Liver (tissue), 9 donors: ENCODE results near the gene SLC45A1. TPM values are rescaled to one million over a fixed set of nuclear protein-coding genes. Genes with fewer than 3 reads are reported as not detected.

Experiments used
- DNase-seq: peaks from one replicate; pipeline ENCODE4 v3.0.0-alpha.2; 2017; ENCODE audit warnings: low spot score
- H3K27ac ChIP-seq, 2 donors: one replicate each; pipeline ENCODE4 v1.7.0; 2013; ENCODE audit warnings: inconsistent platforms in 2 of 2, low read length in 2 of 2, control low read depth in 1 of 2, low read depth in 1 of 2, mild to moderate bottlenecking in 1 of 2
- H3K27me3 ChIP-seq, 4 donors: one replicate each; pipeline versions ENCODE4 v1.6.1 to v1.7.0; 2013; ENCODE audit warnings: low read length in 3 of 4, inconsistent platforms in 1 of 4, mild to moderate bottlenecking in 1 of 4, moderate library complexity in 1 of 4; ENCODE audit not compliant: control insufficient read depth in 4 of 4, insufficient read depth in 4 of 4
- H3K36me3 ChIP-seq, 4 donors: one replicate each; pipeline versions ENCODE4 v1.6.1 to v1.7.0; 2013; ENCODE audit warnings: low read length in 3 of 4, mild to moderate bottlenecking in 3 of 4, low read depth in 1 of 4, moderate library complexity in 1 of 4; ENCODE audit not compliant: control insufficient read depth in 4 of 4, insufficient read depth in 3 of 4
- H3K4me1 ChIP-seq, 4 donors: one replicate each; pipeline versions ENCODE4 v1.6.1 to v1.7.0; 2013; ENCODE audit warnings: low read length in 3 of 4, mild to moderate bottlenecking in 3 of 4, moderate library complexity in 1 of 4; ENCODE audit not compliant: control insufficient read depth in 4 of 4, insufficient read depth in 4 of 4
- H3K4me3 ChIP-seq, 3 donors: one replicate each; pipeline versions ENCODE4 v1.6.1 to v1.7.0; 2013; ENCODE audit warnings: low read length in 3 of 3, control low read depth in 1 of 3, low read depth in 1 of 3, mild to moderate bottlenecking in 1 of 3
- H3K9ac ChIP-seq, 2 donors: one replicate each; pipeline ENCODE4 v1.7.0; 2013; ENCODE audit warnings: low read length in 2 of 2, mild to moderate bottlenecking in 2 of 2, moderate library complexity in 2 of 2, control low read depth in 1 of 2, low read depth in 1 of 2
- H3K9me3 ChIP-seq, 4 donors: one replicate each; pipeline versions ENCODE4 v1.6.1 to v1.7.0; 2013; ENCODE audit warnings: low read length in 3 of 4; ENCODE audit not compliant: control insufficient read depth in 4 of 4
- EGR1 ChIP-seq, 2 donors: IDR thresholded peaks; 2 replicates each; pipeline ENCODE4 v1.6.1; 2016 to 2018; ENCODE audit warnings: antibody characterized with exemption in 2 of 2, low read depth in 2 of 2
- FOXA1 ChIP-seq: IDR thresholded peaks from 2 replicates; pipeline ENCODE4 v1.6.1; 2016; ENCODE audit warnings: antibody characterized with exemption
- FOXA2 ChIP-seq: IDR thresholded peaks from 2 replicates; pipeline ENCODE4 v1.6.1; 2016; ENCODE audit warnings: antibody characterized with exemption
- GABPA ChIP-seq, 2 donors: IDR thresholded peaks in 1 of 2; conservative IDR thresholded peaks in 1 of 2; 2 replicates each; pipeline ENCODE4 v1.6.1; 2016; ENCODE audit warnings: antibody characterized with exemption in 2 of 2, mild to moderate bottlenecking in 1 of 2, moderate library complexity in 1 of 2
- HNF4A ChIP-seq, 2 donors: conservative IDR thresholded peaks; 2 replicates each; pipeline ENCODE4 v1.6.1; 2016; ENCODE audit warnings: antibody characterized with exemption in 2 of 2, mild to moderate bottlenecking in 2 of 2
- HNF4G ChIP-seq: IDR thresholded peaks from 2 replicates; pipeline ENCODE4 v1.6.1; 2016; ENCODE audit warnings: antibody characterized with exemption
- NR2F2 ChIP-seq: IDR thresholded peaks from 2 replicates; pipeline ENCODE4 v1.6.1; 2016; ENCODE audit warnings: antibody characterized with exemption
- RAD21 ChIP-seq, 2 donors: IDR thresholded peaks; 2 replicates each; pipeline ENCODE4 v1.6.1; 2016; ENCODE audit warnings: antibody characterized with exemption in 2 of 2, mild to moderate bottlenecking in 2 of 2
- SP1 ChIP-seq: IDR thresholded peaks from 2 replicates; pipeline ENCODE4 v1.6.1; 2018; ENCODE audit warnings: antibody characterized with exemption, mild to moderate bottlenecking
- TAF1 ChIP-seq: conservative IDR thresholded peaks from 2 replicates; pipeline ENCODE4 v1.6.1; 2016; ENCODE audit warnings: antibody characterized with exemption, mild to moderate bottlenecking
- YY1 ChIP-seq: IDR thresholded peaks from 2 replicates; pipeline ENCODE4 v1.6.1; 2016; ENCODE audit warnings: antibody characterized with exemption, mild to moderate bottlenecking
- WGBS: extraction: QIAGEN DNeasy Blood & Tissue Kit; methylation state at CpG from one replicate; pipeline ENCODE4 v1.1.7; 2013; 5-methylcytosine and 5-hydroxymethylcytosine counted together
- polyA plus RNA-seq, 2 donors: library from polyadenylated mRNA; stranded (reverse) in 1 of 2; unstranded in 1 of 2; fragments of 200-250 nt in 1 of 2; fragments of >200 nt in 1 of 2; fragmentation: Nextera tagmentation in 1 of 2; extraction: Ambion mirVana in 1 of 2; gene quantifications; one replicate each; pipeline versions ENCODE4 v1.2.1 to v1.2.3, GENCODE V29; 2013 to 2015
- total RNA-seq, 2 donors: library from RNA; depleted of rRNA; stranded (reverse); fragments of >200 nt; gene quantifications; one replicate each; pipeline ENCODE4 v1.2.3, GENCODE V29; 2014
- TF ChIP-seq, protein P1 (sequence below): IDR thresholded peaks from 2 replicates; pipeline ENCODE4 v1.6.1; 2016; ENCODE audit warnings: antibody characterized with exemption
- TF ChIP-seq, protein P2 (sequence below): fragments of 150-350 bp; IDR thresholded peaks from 2 replicates; pipeline ENCODE4 v1.5.1; 2017; ENCODE audit warnings: improper control_type of control experiment, low read depth, low read length; ENCODE audit not compliant: missing input control
- TF ChIP-seq, protein P3 (sequence below): IDR thresholded peaks from 2 replicates; pipeline ENCODE4 v1.6.1; 2016; ENCODE audit warnings: antibody characterized with exemption
- TF ChIP-seq, protein P4 (sequence below): IDR thresholded peaks from 2 replicates; pipeline ENCODE4 v1.6.1; 2016; ENCODE audit warnings: antibody characterized with exemption, mild to moderate bottlenecking
- TF ChIP-seq, protein P5 (sequence below): IDR thresholded peaks from 2 replicates; pipeline ENCODE4 v1.6.1; 2016; ENCODE audit warnings: antibody characterized with exemption
- donor health status: healthy.
- donor health status: healthy.
- donor health status: healthy.
- donor health status: healthy.
- donor health status: healthy.

SLC45A1 gene
- total and polyA plus RNA-seq, 4 donors: 0.08 to 0.29 (median 0.14) TPM; not detected in 1

DNA sequence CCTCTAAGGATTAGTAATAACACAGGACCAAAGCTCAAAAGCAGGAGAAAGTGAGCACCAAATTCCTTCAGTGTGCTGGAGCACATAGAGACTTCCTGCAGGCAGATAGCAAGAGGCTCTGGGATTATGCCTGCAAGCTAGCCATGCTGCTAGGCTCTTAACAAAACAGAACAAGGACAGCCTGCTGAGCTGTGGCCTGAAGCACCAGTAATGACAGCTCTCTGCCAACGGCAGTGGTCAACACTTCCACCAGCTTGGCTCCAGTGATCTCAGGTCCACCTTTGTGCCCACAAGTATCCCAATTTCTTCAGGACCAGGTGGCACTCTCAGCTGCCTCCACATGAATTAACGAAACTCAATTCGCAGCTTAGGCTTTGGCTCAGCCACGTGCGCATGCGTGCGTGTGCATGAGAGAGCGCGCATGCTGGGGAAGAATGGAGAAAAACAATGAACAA is 64.2 kb downstream of the SLC45A1 start:
- Histone ChIP-seq H3K4me1 (peaks cover 8 to 54% (median 40%) of the 10 kb centered on the region in 4 donors), H3K27me3 (no peaks in the 10 kb centered on the region), H3K27ac (peak overlapping the region; percentile 46 to 83), H3K36me3 (peaks cover 0 to 3% (median under 1%) of the 10 kb centered on the region in 4 donors), H3K9me3 (no peaks in the 10 kb centered on the region), H3K9ac (no peak overlapping the region), H3K4me3 (no peak overlapping the region)
- TF ChIP-seq SP1 (no peak), TAF1 (no peak), HNF4G (no peak), EGR1 (IDR thresholded peaks at IDR 0.05; ENCODE audit: low read depth in 2 of 2) (no peak), GABPA (IDR thresholded peaks at IDR 0.05 in 1 of 2, conservative IDR thresholded peaks at IDR 0.05 in 1 of 2) (no peak), RAD21 (IDR thresholded peaks at IDR 0.05) (no peak), HNF4A (conservative IDR thresholded peaks at IDR 0.05) (no peak), FOXA1 (no peak), YY1 (no peak)
- TF ChIP-seq, protein P1, sequence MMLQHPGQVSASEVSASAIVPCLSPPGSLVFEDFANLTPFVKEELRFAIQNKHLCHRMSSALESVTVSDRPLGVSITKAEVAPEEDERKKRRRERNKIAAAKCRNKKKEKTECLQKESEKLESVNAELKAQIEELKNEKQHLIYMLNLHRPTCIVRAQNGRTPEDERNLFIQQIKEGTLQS: no peak
- TF ChIP-seq, protein P2, sequence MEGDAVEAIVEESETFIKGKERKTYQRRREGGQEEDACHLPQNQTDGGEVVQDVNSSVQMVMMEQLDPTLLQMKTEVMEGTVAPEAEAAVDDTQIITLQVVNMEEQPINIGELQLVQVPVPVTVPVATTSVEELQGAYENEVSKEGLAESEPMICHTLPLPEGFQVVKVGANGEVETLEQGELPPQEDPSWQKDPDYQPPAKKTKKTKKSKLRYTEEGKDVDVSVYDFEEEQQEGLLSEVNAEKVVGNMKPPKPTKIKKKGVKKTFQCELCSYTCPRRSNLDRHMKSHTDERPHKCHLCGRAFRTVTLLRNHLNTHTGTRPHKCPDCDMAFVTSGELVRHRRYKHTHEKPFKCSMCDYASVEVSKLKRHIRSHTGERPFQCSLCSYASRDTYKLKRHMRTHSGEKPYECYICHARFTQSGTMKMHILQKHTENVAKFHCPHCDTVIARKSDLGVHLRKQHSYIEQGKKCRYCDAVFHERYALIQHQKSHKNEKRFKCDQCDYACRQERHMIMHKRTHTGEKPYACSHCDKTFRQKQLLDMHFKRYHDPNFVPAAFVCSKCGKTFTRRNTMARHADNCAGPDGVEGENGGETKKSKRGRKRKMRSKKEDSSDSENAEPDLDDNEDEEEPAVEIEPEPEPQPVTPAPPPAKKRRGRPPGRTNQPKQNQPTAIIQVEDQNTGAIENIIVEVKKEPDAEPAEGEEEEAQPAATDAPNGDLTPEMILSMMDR: no peak
- TF ChIP-seq, protein P3, sequence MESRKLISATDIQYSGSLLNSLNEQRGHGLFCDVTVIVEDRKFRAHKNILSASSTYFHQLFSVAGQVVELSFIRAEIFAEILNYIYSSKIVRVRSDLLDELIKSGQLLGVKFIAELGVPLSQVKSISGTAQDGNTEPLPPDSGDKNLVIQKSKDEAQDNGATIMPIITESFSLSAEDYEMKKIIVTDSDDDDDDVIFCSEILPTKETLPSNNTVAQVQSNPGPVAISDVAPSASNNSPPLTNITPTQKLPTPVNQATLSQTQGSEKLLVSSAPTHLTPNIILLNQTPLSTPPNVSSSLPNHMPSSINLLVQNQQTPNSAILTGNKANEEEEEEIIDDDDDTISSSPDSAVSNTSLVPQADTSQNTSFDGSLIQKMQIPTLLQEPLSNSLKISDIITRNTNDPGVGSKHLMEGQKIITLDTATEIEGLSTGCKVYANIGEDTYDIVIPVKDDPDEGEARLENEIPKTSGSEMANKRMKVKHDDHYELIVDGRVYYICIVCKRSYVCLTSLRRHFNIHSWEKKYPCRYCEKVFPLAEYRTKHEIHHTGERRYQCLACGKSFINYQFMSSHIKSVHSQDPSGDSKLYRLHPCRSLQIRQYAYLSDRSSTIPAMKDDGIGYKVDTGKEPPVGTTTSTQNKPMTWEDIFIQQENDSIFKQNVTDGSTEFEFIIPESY: no peak
- TF ChIP-seq, protein P4, sequence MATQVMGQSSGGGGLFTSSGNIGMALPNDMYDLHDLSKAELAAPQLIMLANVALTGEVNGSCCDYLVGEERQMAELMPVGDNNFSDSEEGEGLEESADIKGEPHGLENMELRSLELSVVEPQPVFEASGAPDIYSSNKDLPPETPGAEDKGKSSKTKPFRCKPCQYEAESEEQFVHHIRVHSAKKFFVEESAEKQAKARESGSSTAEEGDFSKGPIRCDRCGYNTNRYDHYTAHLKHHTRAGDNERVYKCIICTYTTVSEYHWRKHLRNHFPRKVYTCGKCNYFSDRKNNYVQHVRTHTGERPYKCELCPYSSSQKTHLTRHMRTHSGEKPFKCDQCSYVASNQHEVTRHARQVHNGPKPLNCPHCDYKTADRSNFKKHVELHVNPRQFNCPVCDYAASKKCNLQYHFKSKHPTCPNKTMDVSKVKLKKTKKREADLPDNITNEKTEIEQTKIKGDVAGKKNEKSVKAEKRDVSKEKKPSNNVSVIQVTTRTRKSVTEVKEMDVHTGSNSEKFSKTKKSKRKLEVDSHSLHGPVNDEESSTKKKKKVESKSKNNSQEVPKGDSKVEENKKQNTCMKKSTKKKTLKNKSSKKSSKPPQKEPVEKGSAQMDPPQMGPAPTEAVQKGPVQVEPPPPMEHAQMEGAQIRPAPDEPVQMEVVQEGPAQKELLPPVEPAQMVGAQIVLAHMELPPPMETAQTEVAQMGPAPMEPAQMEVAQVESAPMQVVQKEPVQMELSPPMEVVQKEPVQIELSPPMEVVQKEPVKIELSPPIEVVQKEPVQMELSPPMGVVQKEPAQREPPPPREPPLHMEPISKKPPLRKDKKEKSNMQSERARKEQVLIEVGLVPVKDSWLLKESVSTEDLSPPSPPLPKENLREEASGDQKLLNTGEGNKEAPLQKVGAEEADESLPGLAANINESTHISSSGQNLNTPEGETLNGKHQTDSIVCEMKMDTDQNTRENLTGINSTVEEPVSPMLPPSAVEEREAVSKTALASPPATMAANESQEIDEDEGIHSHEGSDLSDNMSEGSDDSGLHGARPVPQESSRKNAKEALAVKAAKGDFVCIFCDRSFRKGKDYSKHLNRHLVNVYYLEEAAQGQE: no peak
- no peak for DNase-seq
- 90% methylated on average over 9 of the region's 9 CpGs for WGBS

DNA sequence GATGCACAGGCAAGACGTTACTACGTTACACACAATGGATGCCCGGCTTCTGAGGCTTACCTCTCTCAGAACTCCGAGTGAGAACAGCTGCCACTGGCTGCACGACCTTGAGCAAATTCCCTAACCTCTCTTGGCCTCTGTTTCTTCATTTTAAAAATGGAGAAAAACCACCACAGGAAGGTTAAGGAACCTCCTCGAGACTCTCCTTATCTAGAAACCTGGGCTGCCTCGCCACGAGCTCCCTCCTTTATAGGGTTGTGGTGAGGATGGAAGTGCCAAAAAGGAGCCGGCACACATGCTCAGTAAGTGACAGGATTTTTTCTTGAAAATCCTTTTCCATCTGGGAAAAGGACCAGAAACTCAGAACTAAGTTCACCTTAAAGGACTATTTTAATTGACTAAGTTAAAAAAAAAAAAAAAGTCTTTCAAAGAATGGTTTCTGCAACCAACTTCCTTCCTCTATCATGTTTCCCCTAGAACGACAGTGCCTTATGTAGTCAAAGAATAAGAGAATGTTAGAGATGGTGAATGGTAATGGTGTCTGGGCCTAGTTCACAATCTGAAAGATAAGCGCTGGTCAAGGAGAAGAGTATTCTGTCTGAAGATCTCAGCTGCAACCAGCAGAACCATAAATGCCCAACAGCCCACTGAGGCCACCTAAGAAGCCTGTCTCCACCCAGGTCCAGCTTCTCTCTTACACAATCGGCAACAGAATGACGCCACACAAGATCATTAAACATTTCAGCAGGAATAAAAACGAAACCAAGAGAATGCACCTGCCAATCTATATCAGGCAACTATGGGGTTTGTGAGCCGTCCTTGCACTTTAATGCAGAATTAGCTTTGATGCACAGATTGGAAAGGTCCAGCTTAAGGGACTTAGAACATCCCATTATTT is 64.9 kb downstream of the SLC45A1 start:
- Histone ChIP-seq H3K27ac (peak overlapping the region; percentile 46 to 83), H3K4me1 (peaks cover 8 to 57% (median 44%) of the 10 kb centered on the region in 4 donors), H3K4me3 (no peak overlapping the region), H3K36me3 (peaks cover 0 to 3% (median under 1%) of the 10 kb centered on the region in 4 donors), H3K9ac (no peak overlapping the region), H3K9me3 (no peaks in the 10 kb centered on the region), H3K27me3 (no peaks in the 10 kb centered on the region)
- DNase-seq: no peak
- WGBS: 67% methylated on average over 15 of the region's 15 CpGs
- TF ChIP-seq, protein P3: no peak
- TF ChIP-seq GABPA (IDR thresholded peaks at IDR 0.05 in 1 of 2, conservative IDR thresholded peaks at IDR 0.05 in 1 of 2) (no peak), NR2F2 (no peak), HNF4A (conservative IDR thresholded peaks at IDR 0.05) (peak in 1 of 2 donors; percentile 17), TAF1 (no peak), FOXA2 (no peak), HNF4G (no peak)
- TF ChIP-seq, protein P5, sequence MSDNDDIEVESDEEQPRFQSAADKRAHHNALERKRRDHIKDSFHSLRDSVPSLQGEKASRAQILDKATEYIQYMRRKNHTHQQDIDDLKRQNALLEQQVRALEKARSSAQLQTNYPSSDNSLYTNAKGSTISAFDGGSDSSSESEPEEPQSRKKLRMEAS: no peak
- TF ChIP-seq, protein P4: no peak
